Measurements from ENCODE around the gene HGFAC. TPM values are rescaled to one million over a fixed set of nuclear protein-coding genes. Genes with fewer than 3 reads are reported as not detected.
"Not testable (repeated sequence)": the region's sequence is repeated elsewhere in the genome, so short reads cannot be mapped to it uniquely, and the experiment has no call there.

The HGFAC gene
- total and polyA plus RNA-seq, 2 experiments from 2014 or later, result not detected

GRCh38 chr4:3452376-3452775, 10.6 kb downstream of the HGFAC start:
- H3K4me1 ChIP-seq (ENCODE audit: insufficient read depth), result peaks cover 8% of the 10 kb centered on the region; the same call in 1 of the 2 replicates
- no peaks in the 10 kb centered on the region for H4K20me1 ChIP-seq (ENCODE audit: insufficient read depth)
- no peak overlapping the region for H3K4me2 ChIP-seq (ENCODE audit: unreplicated experiment)
- no peaks in the 10 kb centered on the region for H3K9me3 ChIP-seq (ENCODE audit: low read depth)
- TF ChIP-seq EZH2phosphoT487 (IDR thresholded peaks at IDR 0.05; ENCODE audit: insufficient read depth, low read depth) (no peak), EZH2 (IDR thresholded peaks at IDR 0.05; ENCODE audit: insufficient read depth, poor library complexity, severe bottlenecking) (no peak)
- H3K27me3 ChIP-seq (replicated peaks; ENCODE audit: insufficient read depth), result no peaks in the 10 kb centered on the region
- H2AFZ ChIP-seq, result 0 out of 2 replicates have a peak overlapping the region, but pooled peaks have one; percentile 33
- H3K9me2 ChIP-seq (ENCODE audit: insufficient read depth), result no peaks in the 10 kb centered on the region
- H3K36me3 ChIP-seq (ENCODE audit: low read depth), result no peaks in the 10 kb centered on the region
- WGBS, 2 experiments (ENCODE audit: low coverage in 1 of 2, low lambda C conversion rate in 2 of 2, missing lambda C conversion rate in 2 of 2), result 96 to 98% methylated on average over 7 of the region's 7 CpGs
- in situ Hi-C loops (cut with MboI), result no loop called here
- no peak overlapping the region for H3K9ac ChIP-seq
- no peaks in the 10 kb centered on the region for H3K79me2 ChIP-seq (ENCODE audit: insufficient read depth)
- H3F3A ChIP-seq (ENCODE audit: insufficient read depth), result peaks cover 4% of the 10 kb centered on the region; the same call in 1 of the 2 replicates
- no peak overlapping the region for H3K4me3 ChIP-seq
- DNase-seq, result no peak
- no peak overlapping the region for H3K27ac ChIP-seq

- H3K4me1 ChIP-seq (ENCODE audit: insufficient read depth); H4K20me1 ChIP-seq (ENCODE audit: insufficient read depth); H3K4me3 ChIP-seq; DNase-seq; H3K27me3 ChIP-seq (replicated peaks; ENCODE audit: insufficient read depth); H3K9ac ChIP-seq; in situ Hi-C loops (cut with MboI); H3K79me2 ChIP-seq (ENCODE audit: insufficient read depth); H3K9me2 ChIP-seq (ENCODE audit: insufficient read depth); H3K4me2 ChIP-seq (ENCODE audit: unreplicated experiment); H3K36me3 ChIP-seq (ENCODE audit: low read depth); H2AFZ ChIP-seq; H3K9me3 ChIP-seq (ENCODE audit: low read depth); H3K27ac ChIP-seq; H3F3A ChIP-seq (ENCODE audit: insufficient read depth): not testable (repeated sequence)
- 21 to 22% methylated on average over 3 of the region's 3 CpGs for WGBS, 2 experiments (ENCODE audit: low coverage in 1 of 2, low lambda C conversion rate in 2 of 2, missing lambda C conversion rate in 2 of 2)
These were observed 13.8 kb downstream of the HGFAC start for GRCh38 chr4:3455596-3455995.

GRCh38 chr4:3458371-3458770, 16.6 kb downstream of the HGFAC start:
- Histone ChIP-seq H3K79me2 (ENCODE audit: insufficient read depth) (no peaks in the 10 kb centered on the region), H3K9me3 (ENCODE audit: low read depth) (no peaks in the 10 kb centered on the region), H2AFZ (no peak overlapping the region), H3K4me3 (no peak overlapping the region), H3K27ac (no peak overlapping the region), H3K4me2 (ENCODE audit: unreplicated experiment) (no peak overlapping the region), H4K20me1 (ENCODE audit: insufficient read depth) (no peaks in the 10 kb centered on the region), H3K27me3 (replicated peaks; ENCODE audit: insufficient read depth) (peaks cover 3% of the 10 kb centered on the region; the same call in 1 of the 2 replicates), H3K36me3 (ENCODE audit: low read depth) (no peaks in the 10 kb centered on the region), H3F3A (ENCODE audit: insufficient read depth) (no peaks in the 10 kb centered on the region), H3K9ac (no peak overlapping the region), H3K4me1 (ENCODE audit: insufficient read depth) (no peaks in the 10 kb centered on the region), H3K9me2 (ENCODE audit: insufficient read depth) (no peaks in the 10 kb centered on the region)
- TF ChIP-seq EZH2phosphoT487 (IDR thresholded peaks at IDR 0.05; ENCODE audit: insufficient read depth, low read depth) (no peak), EZH2 (IDR thresholded peaks at IDR 0.05; ENCODE audit: insufficient read depth, poor library complexity, severe bottlenecking) (no peak)
- in situ Hi-C loops (cut with MboI), result no loop called here
- no peak for DNase-seq
- WGBS, 2 experiments (ENCODE audit: low coverage in 1 of 2, low lambda C conversion rate in 2 of 2, missing lambda C conversion rate in 2 of 2), result 19 to 26% methylated on average over 6 of the region's 6 CpGs

GRCh38 chr4:3459156-3459555, 17.4 kb downstream of the HGFAC start:
- H3K9me3 ChIP-seq (ENCODE audit: low read depth); H3K4me3 ChIP-seq; H3K27me3 ChIP-seq (replicated peaks; ENCODE audit: insufficient read depth); H4K20me1 ChIP-seq (ENCODE audit: insufficient read depth); H2AFZ ChIP-seq; H3K36me3 ChIP-seq (ENCODE audit: low read depth); in situ Hi-C loops (cut with MboI); H3K4me2 ChIP-seq (ENCODE audit: unreplicated experiment); H3K9me2 ChIP-seq (ENCODE audit: insufficient read depth); DNase-seq; H3K4me1 ChIP-seq (ENCODE audit: insufficient read depth); H3K79me2 ChIP-seq (ENCODE audit: insufficient read depth); H3K9ac ChIP-seq; H3F3A ChIP-seq (ENCODE audit: insufficient read depth); H3K27ac ChIP-seq: not testable (repeated sequence)
- 64 to 72% methylated on average over 4 to 5 of the region's 5 CpGs for WGBS, 2 experiments (ENCODE audit: low coverage in 1 of 2, low lambda C conversion rate in 2 of 2, missing lambda C conversion rate in 2 of 2)

- Histone ChIP-seq H3K9ac (no peak overlapping the region), H3K36me3 (ENCODE audit: low read depth) (no peaks in the 10 kb centered on the region), H3K27me3 (replicated peaks; ENCODE audit: insufficient read depth) (peaks cover 3% of the 10 kb centered on the region; the same call in 1 of the 2 replicates), H2AFZ (no peak overlapping the region), H3K4me1 (ENCODE audit: insufficient read depth) (no peaks in the 10 kb centered on the region), H3F3A (ENCODE audit: insufficient read depth) (no peaks in the 10 kb centered on the region), H3K9me3 (ENCODE audit: low read depth) (no peaks in the 10 kb centered on the region), H3K4me2 (ENCODE audit: unreplicated experiment) (no peak overlapping the region), H3K79me2 (ENCODE audit: insufficient read depth) (no peaks in the 10 kb centered on the region), H3K9me2 (ENCODE audit: insufficient read depth) (no peaks in the 10 kb centered on the region), H4K20me1 (ENCODE audit: insufficient read depth) (no peaks in the 10 kb centered on the region), H3K4me3 (no peak overlapping the region), H3K27ac (no peak overlapping the region)
- DNase-seq, result no peak
- no peak for TF ChIP-seq EZH2phosphoT487 (IDR thresholded peaks at IDR 0.05; ENCODE audit: insufficient read depth, low read depth)
- WGBS, 2 experiments (ENCODE audit: low coverage in 1 of 2, low lambda C conversion rate in 2 of 2, missing lambda C conversion rate in 2 of 2), result 73 to 79% methylated on average over 5 of the region's 5 CpGs
- in situ Hi-C loops (cut with MboI), result no loop called here
These were observed 19.2 kb downstream of the HGFAC start for GRCh38 chr4:3460926-3461325.

Data from GM23248 (cell line).